PC-9 (cell line): ENCODE measurements around the gene CEACAM21.

Experiments
- EZH2 ChIP-seq: fragments of 200-600 bp; sonication (generic); IDR thresholded peaks from 2 replicates; pipeline ENCODE4 v1.8.0; 2017; ENCODE audit warnings: antibody characterized with exemption, low read depth
- TF ChIP-seq, protein P1 (sequence below): fragments of 200-600 bp; sonication (generic); conservative IDR thresholded peaks from 2 replicates; pipeline ENCODE4 v1.6.1; 2017; ENCODE audit warnings: mixed run types, antibody characterized with exemption, mild to moderate bottlenecking, moderate library complexity

- TF ChIP-seq, protein P1, sequence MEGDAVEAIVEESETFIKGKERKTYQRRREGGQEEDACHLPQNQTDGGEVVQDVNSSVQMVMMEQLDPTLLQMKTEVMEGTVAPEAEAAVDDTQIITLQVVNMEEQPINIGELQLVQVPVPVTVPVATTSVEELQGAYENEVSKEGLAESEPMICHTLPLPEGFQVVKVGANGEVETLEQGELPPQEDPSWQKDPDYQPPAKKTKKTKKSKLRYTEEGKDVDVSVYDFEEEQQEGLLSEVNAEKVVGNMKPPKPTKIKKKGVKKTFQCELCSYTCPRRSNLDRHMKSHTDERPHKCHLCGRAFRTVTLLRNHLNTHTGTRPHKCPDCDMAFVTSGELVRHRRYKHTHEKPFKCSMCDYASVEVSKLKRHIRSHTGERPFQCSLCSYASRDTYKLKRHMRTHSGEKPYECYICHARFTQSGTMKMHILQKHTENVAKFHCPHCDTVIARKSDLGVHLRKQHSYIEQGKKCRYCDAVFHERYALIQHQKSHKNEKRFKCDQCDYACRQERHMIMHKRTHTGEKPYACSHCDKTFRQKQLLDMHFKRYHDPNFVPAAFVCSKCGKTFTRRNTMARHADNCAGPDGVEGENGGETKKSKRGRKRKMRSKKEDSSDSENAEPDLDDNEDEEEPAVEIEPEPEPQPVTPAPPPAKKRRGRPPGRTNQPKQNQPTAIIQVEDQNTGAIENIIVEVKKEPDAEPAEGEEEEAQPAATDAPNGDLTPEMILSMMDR: no peak
- no peak for TF ChIP-seq EZH2
Observed at GRCh38 chr19:41616792-41617621, 41.0 kb downstream of the CEACAM21 start.
